Neural cell (in vitro differentiated cells): ENCODE measurements around the gene SLC16A13.

ENCODE experiments used
- POLR2AphosphoS5 ChIP-seq: IDR thresholded peaks from 2 replicates; pipeline ENCODE4 v1.6.1; 2012
- RAD21 ChIP-seq: fragments of 450-650 bp; conservative IDR thresholded peaks from 2 replicates; pipeline ENCODE4 v1.6.1; 2014; ENCODE audit warnings: antibody characterized with exemption, mild to moderate bottlenecking, moderate library complexity
- TF ChIP-seq, protein P1 (sequence below): fragments of 450-650 bp; IDR thresholded peaks from 2 replicates; pipeline ENCODE4 v1.5.1; 2014; ENCODE audit warnings: antibody characterized with exemption, mild to moderate bottlenecking, moderate library complexity; ENCODE audit not compliant: poor library complexity, severe bottlenecking

DNA sequence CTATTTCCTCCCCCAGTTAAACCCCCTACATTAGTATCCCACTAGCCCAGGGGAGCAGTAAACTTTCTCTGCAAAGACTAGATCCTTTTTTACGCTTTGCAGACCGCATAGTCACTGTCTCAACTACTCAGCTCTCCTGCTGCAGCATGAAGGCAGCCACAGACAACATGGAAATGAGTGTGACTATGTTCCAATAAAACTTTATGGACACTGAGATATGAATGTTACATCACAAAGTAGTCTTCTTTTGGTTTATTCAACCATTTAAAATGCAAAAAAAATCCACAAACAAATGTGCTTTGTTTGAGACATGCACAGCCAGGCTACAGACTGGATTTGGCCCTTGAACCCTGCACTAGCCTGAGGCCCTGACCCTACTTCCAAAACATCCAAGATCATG is 25.3 kb upstream of the SLC16A13 start:
- TF ChIP-seq POLR2AphosphoS5, result no peak
- no peak for TF ChIP-seq RAD21
- TF ChIP-seq, protein P1, sequence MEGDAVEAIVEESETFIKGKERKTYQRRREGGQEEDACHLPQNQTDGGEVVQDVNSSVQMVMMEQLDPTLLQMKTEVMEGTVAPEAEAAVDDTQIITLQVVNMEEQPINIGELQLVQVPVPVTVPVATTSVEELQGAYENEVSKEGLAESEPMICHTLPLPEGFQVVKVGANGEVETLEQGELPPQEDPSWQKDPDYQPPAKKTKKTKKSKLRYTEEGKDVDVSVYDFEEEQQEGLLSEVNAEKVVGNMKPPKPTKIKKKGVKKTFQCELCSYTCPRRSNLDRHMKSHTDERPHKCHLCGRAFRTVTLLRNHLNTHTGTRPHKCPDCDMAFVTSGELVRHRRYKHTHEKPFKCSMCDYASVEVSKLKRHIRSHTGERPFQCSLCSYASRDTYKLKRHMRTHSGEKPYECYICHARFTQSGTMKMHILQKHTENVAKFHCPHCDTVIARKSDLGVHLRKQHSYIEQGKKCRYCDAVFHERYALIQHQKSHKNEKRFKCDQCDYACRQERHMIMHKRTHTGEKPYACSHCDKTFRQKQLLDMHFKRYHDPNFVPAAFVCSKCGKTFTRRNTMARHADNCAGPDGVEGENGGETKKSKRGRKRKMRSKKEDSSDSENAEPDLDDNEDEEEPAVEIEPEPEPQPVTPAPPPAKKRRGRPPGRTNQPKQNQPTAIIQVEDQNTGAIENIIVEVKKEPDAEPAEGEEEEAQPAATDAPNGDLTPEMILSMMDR, result no peak
